ENCODE results near the gene ARHGEF16. TPM values are rescaled to one million over a fixed set of nuclear protein-coding genes. Genes with fewer than 3 reads are reported as not detected.
A peak's percentile ranks its signal among the peaks of the same experiment; 100 is the strongest.

ARHGEF16 gene
- total RNA-seq, 1 donor from 2014 or later = 12.2 TPM

GRCh38 chr1:3523980-3524379, 69.5 kb downstream of the ARHGEF16 start:
- peaks cover 3% of the 10 kb centered on the region for H3K4me1 ChIP-seq
- no peak overlapping the region for H3K4me3 ChIP-seq
- TF ChIP-seq, protein P1, sequence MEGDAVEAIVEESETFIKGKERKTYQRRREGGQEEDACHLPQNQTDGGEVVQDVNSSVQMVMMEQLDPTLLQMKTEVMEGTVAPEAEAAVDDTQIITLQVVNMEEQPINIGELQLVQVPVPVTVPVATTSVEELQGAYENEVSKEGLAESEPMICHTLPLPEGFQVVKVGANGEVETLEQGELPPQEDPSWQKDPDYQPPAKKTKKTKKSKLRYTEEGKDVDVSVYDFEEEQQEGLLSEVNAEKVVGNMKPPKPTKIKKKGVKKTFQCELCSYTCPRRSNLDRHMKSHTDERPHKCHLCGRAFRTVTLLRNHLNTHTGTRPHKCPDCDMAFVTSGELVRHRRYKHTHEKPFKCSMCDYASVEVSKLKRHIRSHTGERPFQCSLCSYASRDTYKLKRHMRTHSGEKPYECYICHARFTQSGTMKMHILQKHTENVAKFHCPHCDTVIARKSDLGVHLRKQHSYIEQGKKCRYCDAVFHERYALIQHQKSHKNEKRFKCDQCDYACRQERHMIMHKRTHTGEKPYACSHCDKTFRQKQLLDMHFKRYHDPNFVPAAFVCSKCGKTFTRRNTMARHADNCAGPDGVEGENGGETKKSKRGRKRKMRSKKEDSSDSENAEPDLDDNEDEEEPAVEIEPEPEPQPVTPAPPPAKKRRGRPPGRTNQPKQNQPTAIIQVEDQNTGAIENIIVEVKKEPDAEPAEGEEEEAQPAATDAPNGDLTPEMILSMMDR (IDR thresholded peaks at IDR 0.05) = no peak
- H3K36me3 ChIP-seq = no peaks in the 10 kb centered on the region
- intact Hi-C loops (cut with DNase I) = no loop called here
- no peaks in the 10 kb centered on the region for H3K9me3 ChIP-seq
- no peak for ATAC-seq
- H3K27ac ChIP-seq = no peak overlapping the region
- no peaks in the 10 kb centered on the region for H3K27me3 ChIP-seq
- DNase-seq = no peak

- ATAC-seq = no peak
- H3K27me3 ChIP-seq = no peaks in the 10 kb centered on the region
- intact Hi-C loops (cut with DNase I) = no loop called here
- peaks cover 8% of the 10 kb centered on the region for H3K4me1 ChIP-seq
- TF ChIP-seq, protein P1 (IDR thresholded peaks at IDR 0.05) = no peak
- no peak for DNase-seq
- H3K4me3 ChIP-seq = no peak overlapping the region
- no peak overlapping the region for H3K27ac ChIP-seq
- no peaks in the 10 kb centered on the region for H3K9me3 ChIP-seq
- no peaks in the 10 kb centered on the region for H3K36me3 ChIP-seq
Observed at GRCh38 chr1:3524556-3525203, 70.2 kb downstream of the ARHGEF16 start.

DNA sequence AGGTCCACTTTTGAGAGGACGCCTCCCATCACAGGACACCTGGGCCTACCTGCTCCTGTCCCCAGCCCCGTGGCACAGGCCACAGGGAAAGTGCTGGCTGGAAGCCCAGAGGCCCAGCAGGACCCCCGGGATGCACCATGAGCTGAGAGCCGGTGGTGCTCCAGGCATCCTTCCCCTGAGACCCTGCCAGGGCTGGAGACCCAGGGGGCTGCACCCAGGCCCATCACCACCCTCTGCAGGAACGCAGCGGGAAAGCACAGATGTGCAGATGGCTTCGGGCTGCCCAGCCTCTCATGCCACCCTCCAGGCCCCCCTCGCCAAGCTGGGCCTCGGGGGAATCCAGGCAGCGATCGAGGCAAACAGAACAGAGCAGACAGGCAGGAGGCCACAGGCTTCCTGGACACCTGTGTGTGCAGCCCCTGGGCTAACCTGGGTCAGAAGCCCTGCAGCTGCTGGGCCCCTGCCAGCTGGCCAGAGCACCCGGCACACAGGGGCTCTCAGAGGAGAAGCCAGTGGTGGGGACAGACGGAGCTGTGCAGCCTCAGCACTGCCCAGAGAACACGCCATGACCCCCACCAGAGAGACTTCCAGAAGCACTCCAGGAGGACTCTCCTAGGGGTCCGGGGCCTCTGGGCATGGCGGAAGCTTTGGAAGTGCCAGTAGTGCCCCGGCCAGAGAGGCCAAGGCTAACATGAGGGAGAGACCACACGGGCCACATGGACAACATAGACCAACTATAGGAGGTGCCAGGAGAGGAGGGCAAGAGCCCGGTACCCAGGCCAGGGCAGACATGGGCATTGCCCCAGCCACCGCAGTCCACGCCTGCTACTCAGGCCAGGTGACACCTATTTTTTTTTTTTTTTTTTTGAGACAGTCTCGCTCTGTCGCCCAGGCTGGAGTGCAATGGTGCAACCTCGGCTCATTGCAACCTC, 71.4 kb downstream of the ARHGEF16 start:
- no peak for ATAC-seq
- Histone ChIP-seq H3K36me3 (no peaks in the 10 kb centered on the region), H3K4me3 (no peak overlapping the region), H3K4me1 (peaks cover 18% of the 10 kb centered on the region), H3K27me3 (no peaks in the 10 kb centered on the region), H3K27ac (no peak overlapping the region), H3K9me3 (no peaks in the 10 kb centered on the region)
- TF ChIP-seq, protein P1 (IDR thresholded peaks at IDR 0.05) = no peak
- intact Hi-C loops (cut with DNase I) = no loop called here
- no peak for DNase-seq

DNA sequence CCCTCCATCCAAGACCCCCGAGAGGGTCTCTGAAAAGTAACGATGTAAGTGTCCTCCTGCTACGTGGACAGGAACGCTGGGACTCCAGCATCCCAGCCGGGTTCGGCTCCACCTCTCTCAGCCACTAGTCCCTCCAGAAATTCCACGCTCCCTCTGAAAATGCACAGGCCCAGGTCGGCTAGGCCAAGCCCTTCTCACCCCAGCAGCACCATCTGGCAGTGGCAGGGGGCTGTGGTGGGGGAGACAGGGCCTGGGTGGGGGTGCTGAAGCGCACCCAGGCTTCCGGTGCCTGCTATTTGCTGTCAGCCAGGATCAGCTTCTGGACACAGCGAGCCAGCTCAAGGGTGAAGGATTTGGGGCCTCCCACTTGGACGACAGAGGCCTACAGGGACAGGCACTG, 73.3 kb downstream of the ARHGEF16 start:
- Histone ChIP-seq H3K4me1 (peaks cover 18% of the 10 kb centered on the region), H3K36me3 (no peaks in the 10 kb centered on the region), H3K9me3 (no peaks in the 10 kb centered on the region), H3K4me3 (no peak overlapping the region), H3K27me3 (no peaks in the 10 kb centered on the region), H3K27ac (no peak overlapping the region)
- DNase-seq = no peak
- intact Hi-C loops (cut with DNase I) = no loop called here
- TF ChIP-seq, protein P1 (IDR thresholded peaks at IDR 0.05) = no peak
- ATAC-seq = no peak

GRCh38 chr1:3529099-3529729, 74.7 kb downstream of the ARHGEF16 start:
- Histone ChIP-seq H3K4me1 (peaks cover 18% of the 10 kb centered on the region), H3K27ac (peak overlapping the region; percentile 84), H3K27me3 (no peaks in the 10 kb centered on the region), H3K36me3 (no peaks in the 10 kb centered on the region), H3K9me3 (no peaks in the 10 kb centered on the region), H3K4me3 (peak overlapping the region; percentile 75)
- intact Hi-C loops (cut with DNase I) = no loop called here
- TF ChIP-seq, protein P1 (IDR thresholded peaks at IDR 0.05) = no peak
- DNase-seq (no peak), ATAC-seq (no peak)

Measured in upper lobe of right lung (tissue), 1 donor.